PC-9 (cell line): Measurements from ENCODE around the gene PDZD7. TPM values are rescaled to one million over a fixed set of nuclear protein-coding genes. Genes with fewer than 3 reads are reported as not detected.

ENCODE experiments used
- BruUV-seq: library from RNA; stranded (reverse); fragments of 400-500 nt; replicated peaks from 2 replicates; lab custom pipeline; 2021; lab: Mats Ljungman, UMichigan
- CTCF ChIA-PET: fragments of 300-600 bp; sonication (Branson Sonifier 250); formaldehyde crosslinking; loops from one replicate; lab custom pipeline; 2022; ENCODE audit warnings: antibody characterized with exemption; lab: Charles Lee
- POLR2A ChIA-PET: fragments of 300-600 bp; sonication (Branson Sonifier 250); formaldehyde crosslinking; loops from one replicate; lab custom pipeline; 2022; ENCODE audit warnings: antibody characterized with exemption; ENCODE audit not compliant: unreplicated experiment; lab: Charles Lee
- DNase-seq, 2 experiments: peaks; one replicate each; pipeline versions ENCODE4 v3.0.0 to v3.0.0-alpha.2; 2015 to 2022; ENCODE audit warnings: mixed read lengths in 1 of 2
- H2AFZ ChIP-seq: fragments of 200-600 bp; sonication (generic); 2 replicates; pipeline ENCODE4 v1.8.1; 2017; ENCODE audit warnings: antibody characterized with exemption
- H3F3A ChIP-seq: fragments of 200-600 bp; sonication (generic); 2 replicates; pipeline ENCODE4 v1.8.1; 2017; ENCODE audit warnings: antibody characterized with exemption, mild to moderate bottlenecking, low read depth; ENCODE audit not compliant: insufficient read depth
- H3K27ac ChIP-seq: fragments of 200-600 bp; sonication (generic); 2 replicates; pipeline ENCODE4 v1.6.1; 2016; ENCODE audit warnings: mixed run types
- H3K27me3 ChIP-seq: fragments of 200-600 bp; sonication (generic); 2 replicates; pipeline ENCODE4 v1.6.1; 2016; ENCODE audit warnings: low read depth, mixed run types; ENCODE audit not compliant: insufficient read depth
- H3K36me3 ChIP-seq: fragments of 200-600 bp; sonication (generic); 2 replicates; pipeline ENCODE4 v1.6.1; 2016; ENCODE audit warnings: low read depth, mixed run types
- H3K4me1 ChIP-seq: fragments of 200-600 bp; sonication (generic); replicated peaks from 2 replicates; pipeline ENCODE4 v1.6.1; 2016; ENCODE audit warnings: mixed run types; ENCODE audit not compliant: insufficient read depth
- H3K4me2 ChIP-seq: fragments of 200-600 bp; sonication (generic); 2 replicates; pipeline ENCODE4 v1.6.1; 2017; ENCODE audit warnings: mixed run types
- H3K4me3 ChIP-seq: fragments of 200-600 bp; sonication (generic); 2 replicates; pipeline ENCODE4 v1.6.1; 2016; ENCODE audit warnings: mixed run types
- H3K79me2 ChIP-seq: fragments of 200-600 bp; sonication (generic); 2 replicates; pipeline ENCODE4 v1.6.1; 2017; ENCODE audit warnings: low read depth, mixed run types
- H3K9me2 ChIP-seq: fragments of 200-600 bp; sonication (generic); 2 replicates; pipeline ENCODE4 v1.8.1; 2017; ENCODE audit warnings: mild to moderate bottlenecking; ENCODE audit not compliant: insufficient read depth
- H3K9me3 ChIP-seq: fragments of 200-600 bp; sonication (generic); 2 replicates; pipeline ENCODE4 v1.8.1; 2016; ENCODE audit warnings: low read depth; ENCODE audit not compliant: insufficient read depth
- H4K20me1 ChIP-seq: fragments of 200-600 bp; sonication (generic); 2 replicates; pipeline ENCODE4 v1.8.1; 2017; ENCODE audit not compliant: insufficient read depth
- EZH2 ChIP-seq: fragments of 200-600 bp; sonication (generic); IDR thresholded peaks from 2 replicates; pipeline ENCODE4 v1.8.0; 2017; ENCODE audit warnings: antibody characterized with exemption, low read depth
- intact Hi-C: fragments of 100-400 bp; cut with micrococcal nuclease; formaldehyde crosslinking; loops from one replicate; pipeline ENCODE4 v1.10.0; 2022; ENCODE audit not compliant: unreplicated experiment
- total RNA-seq: library from RNA; stranded (reverse); gene quantifications from 2 replicates; pipeline ENCODE4 v1.2.3, GENCODE V29; 2021
- TF ChIP-seq, protein P1 (sequence below): fragments of 200-600 bp; sonication (generic); conservative IDR thresholded peaks from 2 replicates; pipeline ENCODE4 v1.6.1; 2017; ENCODE audit warnings: mixed run types, antibody characterized with exemption, mild to moderate bottlenecking, moderate library complexity

The PDZD7 gene
- total RNA-seq, 1 experiment from 2014 or later = 2.8 TPM

DNA sequence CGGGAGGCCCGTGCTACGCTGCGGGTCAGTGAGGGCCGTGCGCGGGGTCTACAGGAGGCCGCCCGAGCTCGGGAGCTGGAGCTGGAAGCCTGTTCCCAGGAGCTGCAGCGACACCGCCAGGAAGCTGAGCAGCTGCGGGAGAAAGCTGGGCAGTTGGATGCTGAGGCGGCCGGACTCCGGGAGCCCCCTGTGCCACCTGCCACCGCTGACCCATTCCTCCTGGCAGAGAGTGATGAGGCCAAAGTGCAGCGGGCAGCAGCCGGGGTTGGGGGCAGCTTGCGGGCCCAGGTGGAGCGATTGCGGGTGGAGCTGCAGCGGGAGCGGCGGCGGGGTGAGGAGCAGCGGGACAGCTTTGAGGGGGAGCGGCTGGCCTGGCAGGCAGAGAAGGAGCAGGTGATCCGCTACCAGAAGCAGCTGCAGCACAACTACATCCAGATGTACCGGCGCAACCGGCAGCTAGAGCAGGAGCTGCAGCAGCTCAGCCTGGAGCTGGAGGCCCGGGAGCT lies 24.3 kb downstream of the PDZD7 start:
- H3K27ac ChIP-seq = no peak overlapping the region
- no peak for DNase-seq
- no peak overlapping the region for H3K4me3 ChIP-seq
- no peaks in the 10 kb centered on the region for H3K27me3 ChIP-seq
- TF ChIP-seq, protein P1, sequence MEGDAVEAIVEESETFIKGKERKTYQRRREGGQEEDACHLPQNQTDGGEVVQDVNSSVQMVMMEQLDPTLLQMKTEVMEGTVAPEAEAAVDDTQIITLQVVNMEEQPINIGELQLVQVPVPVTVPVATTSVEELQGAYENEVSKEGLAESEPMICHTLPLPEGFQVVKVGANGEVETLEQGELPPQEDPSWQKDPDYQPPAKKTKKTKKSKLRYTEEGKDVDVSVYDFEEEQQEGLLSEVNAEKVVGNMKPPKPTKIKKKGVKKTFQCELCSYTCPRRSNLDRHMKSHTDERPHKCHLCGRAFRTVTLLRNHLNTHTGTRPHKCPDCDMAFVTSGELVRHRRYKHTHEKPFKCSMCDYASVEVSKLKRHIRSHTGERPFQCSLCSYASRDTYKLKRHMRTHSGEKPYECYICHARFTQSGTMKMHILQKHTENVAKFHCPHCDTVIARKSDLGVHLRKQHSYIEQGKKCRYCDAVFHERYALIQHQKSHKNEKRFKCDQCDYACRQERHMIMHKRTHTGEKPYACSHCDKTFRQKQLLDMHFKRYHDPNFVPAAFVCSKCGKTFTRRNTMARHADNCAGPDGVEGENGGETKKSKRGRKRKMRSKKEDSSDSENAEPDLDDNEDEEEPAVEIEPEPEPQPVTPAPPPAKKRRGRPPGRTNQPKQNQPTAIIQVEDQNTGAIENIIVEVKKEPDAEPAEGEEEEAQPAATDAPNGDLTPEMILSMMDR = no peak
- no peak for TF ChIP-seq EZH2
- H3K9me2 ChIP-seq = no peaks in the 10 kb centered on the region
- H2AFZ ChIP-seq = no peak overlapping the region
- no peaks in the 10 kb centered on the region; the same call in 1 of the 2 replicates for H4K20me1 ChIP-seq
- CTCF ChIA-PET = interaction anchor here (1.0 to 1.1 kb wide), 2 partner anchors 10 to 22 kb away, joined by 3 read pairs; no protein-coding TSS in a partner anchor
- intact Hi-C loops = no loop called here
- POLR2A ChIA-PET = no interaction called here
- no peaks in the 10 kb centered on the region for H3K36me3 ChIP-seq
- no peaks in the 10 kb centered on the region for H3K4me1 ChIP-seq
- no peak overlapping the region for H3K4me2 ChIP-seq
- H3K9me3 ChIP-seq = no peaks in the 10 kb centered on the region
- no peaks in the 10 kb centered on the region for H3K79me2 ChIP-seq
- no TSS peak for BruUV-seq
- H3F3A ChIP-seq = no peaks in the 10 kb centered on the region; the same call in 1 of the 2 replicates

DNA sequence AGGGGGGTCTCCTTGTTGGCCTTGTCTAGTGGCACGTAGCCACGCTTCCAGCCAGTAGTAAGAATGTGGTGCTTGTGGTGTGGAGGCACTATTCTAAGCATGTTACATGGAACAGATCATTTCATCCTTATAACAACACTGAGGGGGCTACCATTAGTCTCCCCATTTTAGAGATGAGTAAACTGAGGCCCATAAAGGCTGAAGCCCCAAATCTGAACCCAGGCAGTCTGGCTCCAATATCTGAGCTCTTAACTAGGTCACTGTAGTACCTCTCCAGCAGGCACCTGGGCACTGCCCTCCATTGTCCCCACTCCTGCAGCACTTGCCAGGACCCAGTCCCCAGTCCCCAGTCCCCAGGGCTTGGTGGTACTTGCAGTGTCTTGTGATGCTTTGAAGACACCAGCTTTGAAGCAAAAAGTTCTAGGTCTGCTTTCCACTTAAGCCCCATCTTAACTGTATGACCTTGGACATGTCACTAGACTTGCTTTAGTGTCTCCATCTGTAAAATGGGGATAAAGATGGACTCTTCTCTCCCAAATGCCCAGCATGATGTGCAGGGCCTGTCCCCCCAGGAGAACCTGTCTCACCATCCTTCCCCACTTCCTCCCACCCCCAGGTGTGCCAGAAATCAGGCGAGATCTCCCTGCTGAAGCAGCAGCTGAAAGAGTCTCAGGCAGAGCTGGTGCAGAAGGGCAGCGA lies 24.9 kb downstream of the PDZD7 start:
- no peaks in the 10 kb centered on the region for H3K9me3 ChIP-seq
- POLR2A ChIA-PET = no interaction called here
- H2AFZ ChIP-seq = no peak overlapping the region
- H3K36me3 ChIP-seq = no peaks in the 10 kb centered on the region
- no peaks in the 10 kb centered on the region for H3K4me1 ChIP-seq
- TF ChIP-seq, protein P1 = no peak
- no peak for TF ChIP-seq EZH2
- no peaks in the 10 kb centered on the region; the same call in 1 of the 2 replicates for H4K20me1 ChIP-seq
- H3K27ac ChIP-seq = no peak overlapping the region
- intact Hi-C loops = no loop called here
- H3K79me2 ChIP-seq = no peaks in the 10 kb centered on the region
- H3K4me3 ChIP-seq = no peak overlapping the region
- DNase-seq = no peak
- no peaks in the 10 kb centered on the region for H3K27me3 ChIP-seq
- H3K9me2 ChIP-seq = no peaks in the 10 kb centered on the region
- CTCF ChIA-PET = interaction anchor here (1.0 kb wide), 1 partner anchor 22 kb away, joined by 3 read pairs; no protein-coding TSS in a partner anchor
- H3K4me2 ChIP-seq = no peak overlapping the region
- BruUV-seq = no TSS peak
- no peaks in the 10 kb centered on the region for H3F3A ChIP-seq

DNA sequence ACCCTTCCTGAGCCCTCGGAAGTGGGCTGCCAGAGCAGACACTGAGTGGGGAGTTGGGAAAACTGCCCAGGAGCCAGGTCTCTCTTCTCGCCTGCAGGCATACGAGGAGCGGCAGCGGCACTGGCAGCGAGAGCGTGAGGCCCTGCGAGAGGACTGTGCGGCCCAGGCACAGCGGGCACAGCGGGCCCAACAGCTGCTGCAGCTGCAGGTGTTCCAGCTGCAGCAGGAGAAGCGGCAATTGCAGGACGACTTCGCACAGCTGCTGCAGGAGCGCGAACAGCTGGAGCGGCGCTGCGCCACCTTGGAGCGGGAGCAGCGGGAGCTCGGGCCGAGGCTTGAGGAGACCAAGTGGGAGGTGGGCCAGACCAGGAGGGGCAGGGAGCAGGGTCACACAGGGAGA lies 25.6 kb downstream of the PDZD7 start:
- TF ChIP-seq EZH2 = no peak
- TF ChIP-seq, protein P1 = no peak
- BruUV-seq = no TSS peak
- POLR2A ChIA-PET = no interaction called here
- CTCF ChIA-PET = interaction anchor here (1.0 kb wide), 1 partner anchor 23 kb away, joined by 3 read pairs; no protein-coding TSS in a partner anchor
- no peaks in the 10 kb centered on the region for H3F3A ChIP-seq
- no peaks in the 10 kb centered on the region for H3K9me3 ChIP-seq
- no peak overlapping the region for H3K4me3 ChIP-seq
- H4K20me1 ChIP-seq = no peaks in the 10 kb centered on the region; the same call in 1 of the 2 replicates
- H3K4me2 ChIP-seq = no peak overlapping the region
- H3K36me3 ChIP-seq = no peaks in the 10 kb centered on the region
- DNase-seq = no peak
- H3K79me2 ChIP-seq = 0 out of 2 replicates have a peak, but pooled peaks cover under 1% of the 10 kb centered on the region
- no peak overlapping the region for H2AFZ ChIP-seq
- no peak overlapping the region for H3K27ac ChIP-seq
- no peaks in the 10 kb centered on the region for H3K4me1 ChIP-seq
- intact Hi-C loops = no loop called here
- no peaks in the 10 kb centered on the region for H3K9me2 ChIP-seq
- H3K27me3 ChIP-seq = no peaks in the 10 kb centered on the region
